ENCODE results near the gene SV2B.

SV2B gene

DNA sequence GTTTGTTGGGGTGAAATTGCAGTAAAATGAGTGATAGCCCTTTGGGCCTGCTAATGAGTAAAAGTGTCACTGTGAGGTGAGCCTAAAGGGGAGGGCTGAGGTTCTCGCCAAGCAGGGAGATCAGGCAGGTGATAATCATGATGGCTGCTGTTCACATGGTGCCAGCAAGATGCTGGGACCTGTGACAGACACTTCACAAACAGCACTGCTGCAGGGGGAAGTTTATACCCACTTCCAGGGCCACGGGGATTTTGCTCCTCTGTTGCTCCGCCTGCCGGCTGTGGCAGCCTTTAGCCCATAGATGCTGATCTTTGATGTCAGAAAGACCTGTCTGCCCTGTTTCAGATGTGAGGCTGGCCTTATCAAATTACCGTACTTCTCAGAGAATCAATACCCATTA, 96.7 kb downstream of the SV2B start:
- peak; percentile 64 for DNase-seq

DNA sequence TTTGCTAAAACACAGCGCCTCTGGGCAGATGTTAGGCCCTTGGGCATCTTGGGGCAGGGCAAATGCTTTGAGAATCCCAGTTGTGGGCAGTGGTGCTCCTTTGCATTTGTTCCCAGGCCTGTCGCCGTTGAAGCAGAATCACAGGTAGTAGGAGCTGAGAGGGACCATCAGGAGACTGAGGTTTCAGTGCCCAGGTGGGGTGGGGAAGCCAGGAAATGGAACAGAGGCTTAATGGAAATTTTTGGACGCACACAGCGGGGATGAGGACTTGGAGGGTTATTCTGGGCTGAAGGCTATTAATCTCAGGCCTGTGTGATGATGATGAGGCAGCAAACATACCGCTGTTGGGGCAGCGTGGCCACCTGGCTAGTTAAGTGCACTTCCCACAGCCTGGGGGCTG, 99.5 kb downstream of the SV2B start:
- DNase-seq = no peak

DNA sequence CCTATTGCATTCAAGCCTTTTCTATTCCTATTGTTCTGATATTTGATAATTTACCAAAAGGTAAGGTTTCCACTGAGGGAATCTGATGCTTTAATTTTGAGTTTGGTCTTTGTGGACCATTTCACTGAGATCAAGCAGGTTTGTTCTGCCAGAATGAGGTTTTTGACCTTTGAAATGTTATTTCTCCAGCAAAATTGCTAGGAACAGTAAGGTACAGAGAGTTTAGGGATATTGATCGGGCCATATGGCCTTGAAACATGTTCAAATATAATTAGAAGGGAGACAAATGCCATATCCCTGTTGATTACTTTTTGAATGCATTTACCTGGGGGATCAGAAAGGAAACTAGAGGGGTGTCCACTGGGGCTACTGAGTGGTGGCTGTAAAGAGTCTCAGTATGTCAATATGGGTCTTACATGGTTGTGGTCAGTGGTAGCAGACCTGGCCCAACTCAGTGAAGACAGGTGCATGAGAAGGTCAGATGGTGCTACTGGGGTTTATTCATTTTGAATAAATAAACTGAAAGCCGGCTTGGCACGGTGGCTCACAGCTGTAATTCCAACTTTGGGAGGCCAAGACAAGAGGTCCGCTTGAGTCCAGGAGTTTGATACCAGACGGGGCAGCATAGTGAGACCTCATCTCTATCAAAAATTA, 100.2 kb downstream of the SV2B start:
- no peak for DNase-seq

DNA sequence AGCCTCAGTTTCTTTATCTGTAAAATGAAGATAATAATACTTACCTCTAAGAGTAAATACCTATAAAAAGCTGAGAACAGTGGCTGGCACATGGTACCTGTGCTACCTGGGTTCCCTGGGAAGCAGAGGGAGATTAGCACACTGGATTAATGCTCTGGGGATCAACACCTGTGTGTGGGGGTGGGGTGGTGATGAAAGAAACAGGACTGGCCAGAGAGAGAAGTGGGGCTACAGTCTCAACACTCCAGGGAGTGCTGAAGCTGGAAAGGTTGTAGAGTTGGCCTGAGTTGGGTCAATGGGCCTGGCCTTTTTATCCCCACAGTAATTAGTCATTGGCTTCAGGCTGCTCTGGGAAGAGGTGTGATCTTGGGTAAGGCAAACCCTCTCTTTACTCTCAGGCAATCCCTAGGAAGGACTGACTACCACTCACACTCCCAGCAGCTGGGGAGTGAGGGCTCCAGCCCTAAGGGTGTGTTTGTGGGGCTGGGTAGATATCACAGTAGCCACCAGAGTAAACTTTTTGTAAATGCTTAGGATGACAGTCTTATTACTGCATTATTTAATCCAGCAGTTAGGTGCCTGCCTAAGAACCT, 102.5 kb downstream of the SV2B start:
- DNase-seq = no peak

DNA sequence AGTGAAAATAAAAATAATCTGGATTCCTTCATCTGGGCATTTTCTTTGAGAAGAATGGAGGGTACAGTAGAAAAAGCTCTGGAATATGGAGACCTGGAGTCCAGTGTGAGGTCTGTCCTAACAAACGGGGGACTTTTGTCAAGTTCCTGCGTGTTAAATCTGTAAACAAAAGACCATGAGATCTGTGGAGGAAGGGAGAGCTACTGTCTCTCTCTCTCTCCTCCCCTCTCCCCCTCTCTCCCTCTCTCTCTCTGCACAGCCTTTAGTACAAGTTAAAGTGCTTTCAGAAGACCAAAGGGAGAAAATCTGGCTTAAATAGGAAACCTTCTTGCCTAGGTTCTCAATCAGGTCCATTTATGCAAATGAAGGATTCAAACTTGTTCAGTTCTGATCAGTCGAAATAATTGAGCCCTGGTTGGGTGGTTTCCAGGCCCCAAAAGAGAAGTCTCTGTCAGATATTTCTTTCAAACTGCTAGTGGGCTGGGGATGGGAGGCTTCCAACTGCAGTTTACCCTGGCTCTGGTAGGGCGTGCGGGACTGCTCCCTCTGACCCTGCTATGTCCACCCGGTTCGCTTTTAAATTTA, 103.7 kb downstream of the SV2B start:
- DNase-seq = no peak

DNA sequence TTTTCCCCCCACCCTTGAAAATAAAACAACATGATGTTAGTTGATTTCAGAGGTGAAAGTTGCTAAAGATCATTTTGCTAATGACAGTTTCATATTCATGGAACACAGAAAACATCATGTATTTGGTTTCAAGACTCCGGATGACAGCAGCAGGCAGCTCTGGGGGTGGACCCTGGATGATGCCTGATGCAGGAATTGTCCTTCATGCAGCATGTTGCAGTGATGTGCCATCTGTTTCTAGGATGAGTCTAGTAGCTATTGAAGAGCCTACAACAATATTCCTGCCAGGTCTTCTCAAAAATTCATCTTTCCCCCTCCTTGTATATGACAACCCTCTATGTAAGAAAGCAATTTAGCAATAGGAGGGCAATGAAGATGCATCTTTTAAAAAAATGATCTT, 108.3 kb downstream of the SV2B start:
- DNase-seq = no peak

DNA sequence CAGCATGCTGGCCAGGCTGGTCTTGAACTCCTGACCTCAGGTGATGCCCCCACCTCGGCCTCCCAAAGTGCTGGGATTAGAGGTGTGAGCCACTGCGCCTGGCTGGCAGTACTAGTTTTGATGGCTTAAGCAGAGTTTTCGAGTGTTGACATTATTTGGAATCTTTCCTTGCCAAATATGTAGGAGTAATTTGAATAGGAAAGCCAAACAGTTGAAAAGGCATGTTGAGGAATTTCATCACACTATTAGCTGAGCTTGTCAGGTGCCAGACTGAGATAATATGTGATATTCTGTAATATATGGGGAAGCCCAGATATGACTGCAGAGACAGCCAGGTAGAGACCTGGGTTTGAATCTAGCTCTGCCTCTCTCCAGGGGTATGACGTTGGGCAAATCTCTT, 109.3 kb downstream of the SV2B start:
- DNase-seq = no peak

DNA sequence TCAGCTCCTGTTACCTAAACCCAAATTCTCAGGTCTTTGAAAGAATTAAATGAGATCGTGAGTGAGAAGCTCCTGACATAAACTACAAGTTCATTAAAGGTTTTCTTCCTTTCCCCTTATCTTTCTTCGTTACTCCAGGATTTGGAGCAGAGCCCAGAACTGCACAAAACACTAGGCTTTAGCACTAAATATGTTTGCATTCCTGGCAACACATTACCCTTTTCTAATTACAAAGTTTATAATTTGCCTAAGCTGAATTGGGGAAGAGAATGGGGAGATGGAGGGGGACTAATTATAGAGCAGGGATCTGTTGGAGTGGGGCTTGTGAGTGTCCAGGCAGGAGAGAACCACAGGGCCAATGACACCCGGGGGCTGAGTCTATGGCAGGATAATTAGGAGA, 109.7 kb downstream of the SV2B start:
- DNase-seq = no peak

DNA sequence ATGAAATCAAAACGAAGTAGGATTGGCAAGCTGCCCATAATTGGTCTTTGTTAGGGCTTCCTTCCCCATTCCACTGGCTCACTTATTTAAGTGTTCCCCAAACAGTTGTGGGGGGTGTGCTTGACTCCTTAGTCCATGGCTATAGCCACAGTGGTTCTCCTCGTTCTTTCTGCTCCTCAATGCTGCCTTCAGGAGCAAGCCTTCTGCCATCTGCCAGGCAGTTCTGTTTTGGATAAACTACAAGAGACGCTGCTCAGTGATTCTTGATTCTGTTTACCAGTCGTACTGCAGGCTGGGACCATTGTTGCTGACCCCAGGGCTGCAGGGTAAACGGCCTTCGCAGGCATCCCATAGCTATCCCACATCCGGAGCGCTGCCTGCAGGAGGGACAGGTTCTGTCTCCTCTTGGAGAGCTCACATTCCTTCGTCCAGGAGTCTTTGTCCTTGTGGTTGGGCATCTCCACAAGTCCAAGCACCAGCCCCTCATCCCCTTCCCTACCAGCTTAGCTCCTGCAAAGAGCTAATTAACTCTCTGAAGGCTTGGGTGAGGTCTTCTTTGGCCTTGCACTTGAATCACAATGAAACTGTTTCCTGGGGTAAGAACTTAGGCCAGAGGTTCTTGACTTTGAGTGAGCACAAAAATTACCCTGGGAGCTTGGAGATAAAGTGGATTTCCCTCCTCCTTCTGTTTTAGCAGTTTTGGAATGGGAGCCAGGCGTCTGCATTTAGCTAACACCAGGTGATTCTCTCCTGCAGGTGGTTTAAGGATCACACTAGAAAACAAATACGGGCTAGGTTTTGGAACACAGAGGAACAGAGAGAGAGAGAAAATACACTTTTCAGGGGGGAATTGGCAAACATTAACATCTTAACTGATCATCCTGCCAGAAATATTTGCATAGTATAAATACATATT, 114.9 kb downstream of the SV2B start:
- DNase-seq = no peak

DNA sequence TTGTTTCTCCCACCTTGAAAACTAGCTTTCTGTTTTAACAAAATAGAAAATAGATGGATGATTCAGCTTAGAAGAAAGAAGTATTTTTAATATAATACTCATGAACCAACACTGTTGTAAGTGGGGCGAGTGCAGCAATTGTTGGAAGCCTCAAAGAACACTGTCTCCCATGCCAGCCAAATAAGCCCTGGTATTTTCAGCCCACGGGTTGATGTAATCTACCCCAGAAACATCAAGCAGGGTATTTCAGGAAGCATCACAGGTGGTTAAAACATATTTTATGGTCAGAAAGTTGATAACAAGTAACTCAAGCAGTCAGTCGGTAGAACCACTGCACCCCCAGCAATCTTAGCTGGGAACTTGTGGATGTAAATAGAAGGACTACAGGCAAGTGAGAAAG, 115.9 kb downstream of the SV2B start:
- no peak for DNase-seq

DNA sequence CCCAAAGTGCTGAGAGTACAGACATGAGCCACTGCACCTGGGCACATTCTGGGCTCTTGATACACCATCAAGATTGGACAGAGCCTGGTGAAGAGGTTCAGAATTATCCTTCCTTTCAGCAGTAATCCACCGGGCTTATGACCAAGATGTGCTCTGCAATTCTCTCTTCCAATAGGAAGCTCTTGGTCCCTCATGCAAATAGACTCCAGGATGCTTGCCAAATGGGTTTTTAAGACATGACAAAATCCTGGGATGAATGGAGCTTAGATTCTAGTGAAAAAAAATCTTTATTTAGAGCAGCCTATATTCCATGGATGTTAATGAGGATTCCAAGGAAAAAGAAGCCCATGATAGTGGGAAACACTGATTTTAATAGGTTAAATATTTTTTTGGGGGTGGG, 119.1 kb downstream of the SV2B start:
- no peak for DNase-seq

DNA sequence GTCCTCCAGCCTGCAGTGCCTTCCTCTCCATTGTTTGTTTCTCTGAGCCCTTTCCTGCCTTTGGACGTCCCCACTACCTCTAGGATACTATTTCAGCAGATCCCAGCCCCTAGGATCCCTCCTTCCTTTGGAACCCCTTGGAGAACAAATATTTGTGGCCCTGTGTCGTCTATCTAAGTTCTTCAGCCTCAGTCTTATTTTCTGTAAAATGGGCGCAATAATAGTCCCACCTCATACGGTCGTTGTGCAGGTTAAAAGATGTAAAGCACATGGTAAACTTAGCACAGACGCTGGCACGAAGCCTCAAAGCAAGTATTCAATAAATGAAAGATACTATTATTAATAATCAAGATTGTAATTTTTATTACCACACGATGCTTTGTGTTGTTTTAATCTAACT, 122.0 kb downstream of the SV2B start:
- no peak for DNase-seq

DNA sequence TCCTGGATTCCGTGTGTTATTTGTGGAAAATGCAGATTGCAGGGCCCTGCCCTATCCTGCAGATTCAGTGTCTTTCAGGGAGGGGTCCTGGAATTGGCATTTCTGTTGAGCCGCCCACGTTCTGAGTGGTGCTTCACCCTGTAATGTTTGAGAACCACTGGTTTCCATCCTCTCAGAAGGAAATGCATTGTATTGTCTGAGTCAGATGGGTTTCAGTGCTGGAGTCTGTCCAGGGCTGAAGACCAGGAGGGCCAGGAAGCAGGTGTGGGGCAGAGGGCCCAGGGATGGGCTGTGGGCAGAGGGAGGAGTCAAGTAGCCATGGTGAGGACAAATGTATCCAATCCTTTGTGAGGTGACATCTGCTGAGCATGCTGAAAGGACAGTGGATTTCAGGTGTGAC, 123.8 kb downstream of the SV2B start:
- DNase-seq = peak; percentile 38

DNA sequence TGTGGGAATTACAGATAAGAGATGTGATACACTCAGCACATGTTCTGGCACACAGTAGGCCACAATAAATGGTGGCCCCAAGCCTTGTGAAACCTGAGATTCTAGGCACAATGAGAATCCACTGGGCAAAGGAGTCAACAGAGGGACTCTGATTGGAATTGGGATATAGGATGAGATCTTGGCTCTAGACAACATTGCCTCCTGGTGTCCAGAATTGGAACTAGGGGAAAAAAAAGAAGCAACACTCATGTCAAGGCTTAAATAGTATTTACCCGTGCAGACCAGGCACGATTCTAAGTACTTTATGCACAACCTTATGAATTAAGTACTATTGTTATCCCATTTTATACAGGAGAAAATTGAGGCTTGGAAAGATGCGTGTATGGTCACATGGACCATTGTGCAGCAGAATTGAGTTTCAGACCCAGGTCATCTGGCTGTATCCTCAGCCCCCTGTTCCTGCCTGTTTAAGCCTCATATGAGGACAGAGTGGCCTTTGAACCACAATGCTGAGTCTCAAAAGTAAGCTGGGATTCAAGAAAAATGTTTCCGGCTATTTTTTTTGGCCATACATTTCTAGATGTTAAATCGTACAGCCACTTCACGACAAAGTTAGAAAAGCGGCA, 124.8 kb downstream of the SV2B start:
- no peak for DNase-seq

DNA sequence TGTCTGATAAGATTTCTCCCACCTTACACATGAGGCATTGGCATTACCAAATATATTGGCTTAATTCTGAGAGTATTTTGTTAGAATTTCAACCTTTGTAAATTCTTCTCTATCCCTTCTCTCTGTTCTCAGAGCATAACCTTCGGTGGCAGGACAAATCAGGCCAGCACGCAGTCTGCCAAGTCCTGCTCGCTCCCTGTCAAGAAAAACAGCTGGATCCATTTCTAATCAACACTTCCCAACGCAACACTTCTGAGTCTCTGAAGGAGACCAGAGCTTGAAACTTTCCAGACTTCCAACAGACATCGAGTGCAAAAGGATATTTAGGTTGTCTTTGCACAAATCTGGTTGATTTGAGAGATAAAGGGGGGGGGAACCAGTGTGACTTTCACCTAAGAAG, 125.7 kb downstream of the SV2B start:
- no peak for DNase-seq

DNA sequence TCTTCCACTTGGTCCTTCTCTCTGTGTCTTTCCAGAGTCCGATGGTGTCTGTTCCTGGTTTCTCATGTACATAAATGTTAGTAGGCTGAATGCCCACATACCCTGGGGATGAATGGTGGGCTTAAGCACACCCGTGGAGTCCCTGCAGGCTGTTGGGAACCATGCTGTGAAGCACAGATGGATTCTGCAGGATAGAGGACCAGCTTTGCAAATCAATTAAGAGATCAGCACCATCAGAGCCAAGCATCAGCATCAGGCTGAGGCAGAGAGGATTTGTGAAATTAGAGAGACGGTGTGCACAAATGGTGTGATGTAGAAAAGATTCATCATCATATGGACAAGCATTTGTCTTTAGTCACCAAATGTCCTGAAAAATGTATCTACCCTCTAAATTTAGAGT, 127.1 kb downstream of the SV2B start:
- no peak for DNase-seq

DNA sequence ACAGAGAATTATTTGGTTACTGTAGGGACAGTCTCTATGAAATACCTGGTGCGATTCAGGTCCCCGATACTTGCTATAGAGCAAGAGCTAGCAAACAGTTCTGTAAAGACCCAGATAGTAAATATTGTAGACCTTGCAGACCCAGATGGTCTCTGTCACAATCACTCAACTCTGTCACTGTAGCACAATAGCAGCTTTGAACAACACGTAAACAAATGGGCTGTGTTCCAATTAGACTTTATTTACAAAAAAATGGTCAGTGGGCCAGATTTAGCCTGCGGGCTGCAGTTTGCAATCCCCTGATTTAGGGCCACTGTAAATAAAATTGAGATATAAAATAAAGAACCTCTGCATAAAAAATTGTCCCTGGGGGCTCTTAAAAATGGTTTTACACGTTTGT, 127.7 kb downstream of the SV2B start:
- DNase-seq = no peak

DNA sequence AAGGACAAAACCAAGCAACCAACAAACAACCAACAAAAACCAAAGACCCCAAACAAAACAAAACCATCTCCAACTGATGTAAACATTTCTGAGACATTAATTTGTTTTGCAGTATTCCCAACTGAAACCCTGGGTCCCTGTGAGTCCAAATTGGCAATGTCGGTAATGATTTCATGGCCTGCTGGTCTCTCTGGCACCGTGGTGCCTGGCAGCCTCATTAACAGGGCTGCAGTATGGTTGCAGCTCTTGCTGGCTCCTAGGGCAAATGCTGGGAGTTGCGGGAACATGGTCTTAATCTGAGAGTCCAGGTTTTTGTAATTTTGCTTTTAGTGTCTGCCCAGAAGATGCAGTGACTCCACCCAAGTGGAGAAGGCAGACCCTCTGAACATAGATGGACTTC, 128.3 kb downstream of the SV2B start:
- no peak for DNase-seq

DNA sequence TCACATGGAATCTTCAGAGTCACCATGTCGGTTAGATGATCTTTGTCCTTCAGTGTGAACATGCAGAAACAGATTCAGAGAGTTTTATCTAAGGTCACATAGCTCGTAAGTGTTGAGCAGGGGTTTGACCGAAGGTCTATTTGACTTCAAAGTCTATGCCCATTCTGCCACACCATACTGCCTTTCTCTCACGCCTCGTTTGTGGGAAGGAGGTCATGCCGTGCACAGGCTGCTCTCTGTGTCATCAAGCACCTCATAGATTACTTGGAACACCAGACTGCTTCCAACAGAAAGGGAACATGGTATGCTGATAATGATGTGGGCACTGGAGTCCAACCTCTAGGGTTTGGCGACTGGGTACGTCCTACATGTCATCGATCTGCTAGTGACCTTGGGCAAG, 128.8 kb downstream of the SV2B start:
- DNase-seq = no peak

DNA sequence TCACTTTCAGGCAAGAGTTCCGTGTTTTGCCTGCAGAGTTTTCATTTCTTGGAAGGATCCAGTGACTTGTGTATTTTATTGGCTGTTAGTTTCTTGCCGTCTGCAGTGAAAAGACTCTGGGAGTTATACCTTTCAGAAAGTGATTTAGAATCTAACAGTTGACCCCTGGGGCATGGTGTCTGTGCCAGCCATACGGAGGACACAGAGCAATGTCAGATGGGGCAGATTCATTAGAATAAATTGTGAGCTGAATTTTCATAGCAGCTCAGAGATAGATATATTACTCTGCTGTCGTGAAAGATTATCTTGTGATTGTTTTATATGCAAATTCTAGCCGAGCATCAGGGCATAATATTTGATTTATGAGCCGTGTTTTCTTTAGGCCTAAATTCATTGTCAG, 131.6 kb downstream of the SV2B start:
- DNase-seq = no peak

DNA sequence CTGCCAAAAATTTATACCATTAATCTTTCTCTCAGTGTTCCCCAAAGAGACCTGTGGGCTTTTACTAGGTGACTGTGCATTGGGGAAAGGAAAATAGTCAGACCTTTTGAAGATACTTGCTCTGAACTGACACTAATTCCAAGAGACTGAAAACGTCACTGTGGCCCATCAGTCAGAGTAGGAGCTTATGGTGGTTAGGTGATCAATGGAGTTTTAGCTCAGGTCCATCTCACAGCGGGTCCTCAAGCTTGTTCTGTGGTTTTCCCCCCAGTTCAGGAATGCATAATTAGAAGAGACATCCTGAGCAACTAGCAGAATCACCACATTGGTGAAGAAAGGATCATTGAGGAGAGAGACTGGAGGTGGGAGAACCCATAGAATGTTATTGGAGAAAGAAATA, 134.7 kb downstream of the SV2B start:
- DNase-seq = no peak

DNA sequence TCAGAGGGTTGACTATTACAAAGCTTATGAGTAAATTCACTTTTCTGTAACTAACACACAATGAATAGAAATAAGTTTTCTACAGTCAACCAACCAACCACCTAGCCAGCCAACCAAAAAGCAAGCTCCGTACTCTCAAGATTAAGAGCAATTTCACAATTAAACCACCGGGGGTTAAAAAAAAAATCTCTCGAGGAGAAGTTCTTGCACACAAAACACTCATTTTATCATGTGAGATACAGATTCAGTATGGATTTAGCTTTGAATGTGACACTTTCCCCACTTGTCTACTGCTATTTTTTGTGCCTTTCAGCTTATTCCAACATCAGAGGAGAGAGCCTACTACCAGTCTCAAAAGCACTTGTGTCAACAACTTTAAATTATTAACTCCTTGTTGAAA, 135.3 kb downstream of the SV2B start:
- no peak for DNase-seq

DNA sequence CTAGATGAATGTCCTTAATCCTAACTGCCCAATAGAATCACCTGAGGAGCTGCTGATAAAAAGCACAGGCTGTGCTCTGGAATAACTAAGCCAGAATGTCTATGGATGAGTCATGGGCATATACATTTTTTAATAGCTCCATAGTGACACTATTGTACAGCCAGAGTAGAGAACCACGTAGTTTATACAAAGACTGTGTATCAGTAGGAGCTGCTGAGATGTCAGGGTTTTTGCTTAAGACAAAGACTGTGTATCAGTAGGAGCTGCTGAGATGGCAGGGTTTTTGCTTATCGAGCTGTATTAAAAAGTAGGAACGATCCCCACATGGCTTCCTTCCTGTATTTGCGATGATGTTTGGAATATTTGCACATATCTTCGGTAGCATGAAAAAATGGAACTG, 137.4 kb downstream of the SV2B start:
- DNase-seq = no peak

Data from NCI-H510A (cell line).